ENCODE results near the gene RER1. TPM values are rescaled to one million over a fixed set of nuclear protein-coding genes. Genes with fewer than 3 reads are reported as not detected.

The RER1 gene
- total RNA-seq, 1 donor from 2014 or later: 197 TPM

DNA sequence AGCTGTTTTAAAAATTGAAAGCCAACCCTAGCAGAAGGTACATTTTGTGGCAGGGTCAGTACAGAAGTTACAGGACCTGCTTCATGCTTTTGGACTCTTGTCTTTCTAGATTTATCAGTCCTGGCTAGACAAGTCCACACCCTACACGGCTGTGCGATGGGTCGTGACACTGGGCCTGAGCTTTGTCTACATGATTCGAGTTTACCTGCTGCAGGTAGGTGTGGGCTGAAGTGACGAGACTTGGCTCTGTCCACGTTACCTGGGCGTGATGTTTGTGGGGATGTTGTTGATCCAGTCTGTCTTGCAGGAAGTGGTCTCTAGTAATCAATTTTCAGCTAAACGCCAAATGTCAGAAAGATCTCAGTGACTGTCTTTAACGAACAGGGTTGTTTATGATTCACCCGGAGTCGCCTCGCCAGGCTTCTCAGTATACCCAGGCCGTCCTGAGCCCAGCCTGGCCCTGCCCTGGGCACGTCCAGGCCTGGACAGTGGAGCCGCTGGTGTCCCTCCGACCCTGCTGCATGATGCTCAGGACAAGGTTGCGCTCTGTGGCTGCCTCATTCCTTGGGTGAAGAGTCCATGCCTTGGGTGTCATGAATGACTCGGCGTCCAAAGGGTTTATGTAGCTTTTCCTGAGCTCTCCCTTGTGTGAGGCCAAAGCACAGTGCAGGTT, 5.5 kb downstream of the RER1 start:
- Histone ChIP-seq H3K4me1 (ENCODE audit: insufficient read depth, low read length) (peaks cover 12% of the 10 kb centered on the region), H3K9me3 (ENCODE audit: insufficient read depth, low read depth, low read length) (no peaks in the 10 kb centered on the region), H3K9ac (ENCODE audit: low read length) (no peak overlapping the region), H3K79me2 (ENCODE audit: insufficient read depth, low read length) (peaks cover 95% of the 10 kb centered on the region), H2AFZ (ENCODE audit: low read depth, low read length) (no peak overlapping the region), H3K36me3 (ENCODE audit: insufficient read depth, low read length) (peaks cover 51% of the 10 kb centered on the region), H3K27me3 (ENCODE audit: insufficient read depth, low read length) (no peaks in the 10 kb centered on the region), H3K27ac (ENCODE audit: low read depth, low read length) (no peak overlapping the region), H3K4me3 (ENCODE audit: insufficient read depth, low read depth, low read length) (no peak overlapping the region), H3K4me2 (ENCODE audit: low read length) (no peak overlapping the region), H4K20me1 (ENCODE audit: insufficient read depth, low read length) (peaks cover 90% of the 10 kb centered on the region)
- no peak for FAIRE-seq
- Mint-ChIP-seq H3K27ac (ENCODE audit: unreplicated experiment) (peak overlapping the region; percentile 85), H3K36me3 (ENCODE audit: low read depth, unreplicated experiment) (peaks cover 19% of the 10 kb centered on the region), H3K4me3 (ENCODE audit: unreplicated experiment) (no peak overlapping the region), H3K4me1 (ENCODE audit: low read depth, unreplicated experiment) (peaks cover 13% of the 10 kb centered on the region), H3K27me3 (ENCODE audit: low read depth, unreplicated experiment) (no peaks in the 10 kb centered on the region), H3K9me3 (ENCODE audit: unreplicated experiment) (peaks cover 3% of the 10 kb centered on the region)
- no peak for DNase-seq (ENCODE audit: low read depth)
- TF ChIP-seq EZH2 (IDR thresholded peaks at IDR 0.05; ENCODE audit: insufficient read depth, low read length): no peak
- TF ChIP-seq, protein P1, sequence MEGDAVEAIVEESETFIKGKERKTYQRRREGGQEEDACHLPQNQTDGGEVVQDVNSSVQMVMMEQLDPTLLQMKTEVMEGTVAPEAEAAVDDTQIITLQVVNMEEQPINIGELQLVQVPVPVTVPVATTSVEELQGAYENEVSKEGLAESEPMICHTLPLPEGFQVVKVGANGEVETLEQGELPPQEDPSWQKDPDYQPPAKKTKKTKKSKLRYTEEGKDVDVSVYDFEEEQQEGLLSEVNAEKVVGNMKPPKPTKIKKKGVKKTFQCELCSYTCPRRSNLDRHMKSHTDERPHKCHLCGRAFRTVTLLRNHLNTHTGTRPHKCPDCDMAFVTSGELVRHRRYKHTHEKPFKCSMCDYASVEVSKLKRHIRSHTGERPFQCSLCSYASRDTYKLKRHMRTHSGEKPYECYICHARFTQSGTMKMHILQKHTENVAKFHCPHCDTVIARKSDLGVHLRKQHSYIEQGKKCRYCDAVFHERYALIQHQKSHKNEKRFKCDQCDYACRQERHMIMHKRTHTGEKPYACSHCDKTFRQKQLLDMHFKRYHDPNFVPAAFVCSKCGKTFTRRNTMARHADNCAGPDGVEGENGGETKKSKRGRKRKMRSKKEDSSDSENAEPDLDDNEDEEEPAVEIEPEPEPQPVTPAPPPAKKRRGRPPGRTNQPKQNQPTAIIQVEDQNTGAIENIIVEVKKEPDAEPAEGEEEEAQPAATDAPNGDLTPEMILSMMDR (IDR thresholded peaks at IDR 0.05; ENCODE audit: insufficient read depth, low read depth, low read length): no peak

DNA sequence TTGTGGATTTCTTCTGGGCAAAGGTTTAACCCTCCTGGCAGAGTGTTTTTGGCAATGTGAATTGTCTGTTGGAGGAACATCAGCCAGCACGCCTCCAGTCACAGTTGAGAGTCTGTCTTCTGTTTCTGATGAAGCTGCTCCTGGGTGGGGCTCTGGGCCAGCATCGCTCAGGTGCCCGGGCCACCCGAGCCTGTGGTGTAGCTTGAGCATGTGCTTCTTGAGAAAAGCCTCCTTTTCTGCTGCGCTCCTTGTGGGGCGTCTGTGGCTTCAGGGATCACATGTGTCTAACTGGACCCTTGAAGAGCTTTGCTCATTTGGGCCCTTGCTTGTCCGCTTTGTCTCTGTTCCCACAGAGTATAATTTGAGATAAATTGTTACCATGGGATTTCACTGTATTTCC, 7.2 kb downstream of the RER1 start:
- H3K36me3 ChIP-seq (ENCODE audit: insufficient read depth, low read length): peaks cover 62% of the 10 kb centered on the region
- Mint-ChIP-seq H3K27me3 (ENCODE audit: low read depth, unreplicated experiment) (no peaks in the 10 kb centered on the region), H3K4me3 (ENCODE audit: unreplicated experiment) (no peak overlapping the region), H3K36me3 (ENCODE audit: low read depth, unreplicated experiment) (peaks cover 21% of the 10 kb centered on the region), H3K4me1 (ENCODE audit: low read depth, unreplicated experiment) (peaks cover 6% of the 10 kb centered on the region), H3K27ac (ENCODE audit: unreplicated experiment) (no peak overlapping the region), H3K9me3 (ENCODE audit: unreplicated experiment) (peaks cover 3% of the 10 kb centered on the region)
- DNase-seq (ENCODE audit: low read depth) (no peak), FAIRE-seq (no peak)
- H3K4me1 ChIP-seq (ENCODE audit: insufficient read depth, low read length): no peaks in the 10 kb centered on the region
- no peak for TF ChIP-seq EZH2 (IDR thresholded peaks at IDR 0.05; ENCODE audit: insufficient read depth, low read length)
- TF ChIP-seq, protein P1 (IDR thresholded peaks at IDR 0.05; ENCODE audit: insufficient read depth, low read depth, low read length): no peak
- no peak overlapping the region for H3K9ac ChIP-seq (ENCODE audit: low read length)
- no peaks in the 10 kb centered on the region for H3K9me3 ChIP-seq (ENCODE audit: insufficient read depth, low read depth, low read length)
- H3K4me3 ChIP-seq (ENCODE audit: insufficient read depth, low read depth, low read length): no peak overlapping the region
- no peaks in the 10 kb centered on the region for H3K27me3 ChIP-seq (ENCODE audit: insufficient read depth, low read length)
- H3K27ac ChIP-seq (ENCODE audit: low read depth, low read length): no peak overlapping the region
- peaks cover 83% of the 10 kb centered on the region for H4K20me1 ChIP-seq (ENCODE audit: insufficient read depth, low read length)
- peaks cover 90% of the 10 kb centered on the region for H3K79me2 ChIP-seq (ENCODE audit: insufficient read depth, low read length)
- H3K4me2 ChIP-seq (ENCODE audit: low read length): no peak overlapping the region
- no peak overlapping the region for H2AFZ ChIP-seq (ENCODE audit: low read depth, low read length)

DNA sequence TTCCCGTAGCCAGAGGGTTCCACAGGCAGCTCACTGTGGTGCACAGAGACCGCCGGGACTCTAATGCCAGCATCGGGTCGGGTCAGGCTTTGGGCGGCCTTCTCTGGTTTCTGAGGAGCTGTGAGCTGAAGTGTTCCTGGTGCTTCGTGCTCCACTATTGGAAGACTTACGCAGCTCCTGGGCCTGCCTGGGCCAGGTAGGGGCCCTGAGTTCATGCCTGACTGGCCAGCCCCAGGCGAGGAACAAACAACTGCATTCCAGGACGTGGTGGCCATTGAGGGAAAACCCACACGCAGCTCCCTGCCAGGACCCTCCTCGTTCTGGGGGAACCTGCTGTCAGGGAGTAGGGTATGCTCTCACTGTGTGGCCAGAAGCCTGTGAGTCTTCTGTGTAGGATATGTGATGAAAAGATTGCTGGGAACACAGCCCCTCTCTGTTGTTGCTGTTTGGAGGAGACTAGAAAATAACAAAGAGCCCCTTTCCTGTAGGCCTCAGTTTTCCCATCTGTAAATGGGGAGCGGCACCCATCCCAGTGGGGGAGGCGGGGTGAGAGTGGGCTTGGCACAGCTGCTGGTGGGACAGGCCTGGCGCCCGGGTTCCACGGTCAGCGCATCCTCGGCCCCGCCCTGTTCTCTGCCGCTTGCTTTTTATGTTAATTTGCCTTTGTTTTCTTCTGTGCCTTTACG, 8.4 kb downstream of the RER1 start:
- no peak overlapping the region for H3K27ac Mint-ChIP-seq (ENCODE audit: unreplicated experiment)
- peaks cover 19% of the 10 kb centered on the region for H3K36me3 Mint-ChIP-seq (ENCODE audit: low read depth, unreplicated experiment)
- no peak overlapping the region for H3K4me2 ChIP-seq (ENCODE audit: low read length)
- peaks cover 5% of the 10 kb centered on the region for H3K4me1 ChIP-seq (ENCODE audit: insufficient read depth, low read length)
- TF ChIP-seq, protein P1 (IDR thresholded peaks at IDR 0.05; ENCODE audit: insufficient read depth, low read depth, low read length): no peak
- TF ChIP-seq EZH2 (IDR thresholded peaks at IDR 0.05; ENCODE audit: insufficient read depth, low read length): no peak
- H3K9me3 ChIP-seq (ENCODE audit: insufficient read depth, low read depth, low read length): no peaks in the 10 kb centered on the region
- no peak overlapping the region for H3K27ac ChIP-seq (ENCODE audit: low read depth, low read length)
- DNase-seq (ENCODE audit: low read depth): no peak
- H3K79me2 ChIP-seq (ENCODE audit: insufficient read depth, low read length): peaks cover 78% of the 10 kb centered on the region
- no peaks in the 10 kb centered on the region for H3K27me3 Mint-ChIP-seq (ENCODE audit: low read depth, unreplicated experiment)
- H3K9ac ChIP-seq (ENCODE audit: low read length): no peak overlapping the region
- no peak for FAIRE-seq
- H3K36me3 ChIP-seq (ENCODE audit: insufficient read depth, low read length): peaks cover 70% of the 10 kb centered on the region
- H3K4me3 Mint-ChIP-seq (ENCODE audit: unreplicated experiment): no peak overlapping the region
- no peak overlapping the region for H2AFZ ChIP-seq (ENCODE audit: low read depth, low read length)
- no peak overlapping the region for H3K4me3 ChIP-seq (ENCODE audit: insufficient read depth, low read depth, low read length)
- H3K4me1 Mint-ChIP-seq (ENCODE audit: low read depth, unreplicated experiment): peaks cover 3% of the 10 kb centered on the region
- H3K9me3 Mint-ChIP-seq (ENCODE audit: unreplicated experiment): no peaks in the 10 kb centered on the region
- peaks cover 72% of the 10 kb centered on the region for H4K20me1 ChIP-seq (ENCODE audit: insufficient read depth, low read length)
- H3K27me3 ChIP-seq (ENCODE audit: insufficient read depth, low read length): no peaks in the 10 kb centered on the region
